Bronchial epithelial cell (primary cell): ENCODE data around the gene POU4F3. TPM values are rescaled to one million over a fixed set of nuclear protein-coding genes. Genes with fewer than 3 reads are reported as not detected.
"Not testable (repeated sequence)": the region's sequence is repeated elsewhere in the genome, so short reads cannot be mapped to it uniquely, and the experiment has no call there.

Experiments used
- DNase-seq: peaks from one replicate; pipeline ENCODE4 v3.0.0-alpha.2; 2010; ENCODE audit warnings: low read depth
- FAIRE-seq: peaks from 2 replicates; lab custom pipeline; 2011; peaks lifted over from hg19 to GRCh38; lab: Jason Lieb, UNC
- H3K27me3 ChIP-seq: 2 replicates; pipeline ENCODE4 v1.5.1; 2011; ENCODE audit warnings: low read length; ENCODE audit not compliant: control insufficient read depth, insufficient read depth
- H3K36me3 ChIP-seq: 2 replicates; pipeline ENCODE4 v1.5.1; 2011; ENCODE audit warnings: low read length; ENCODE audit not compliant: control insufficient read depth, insufficient read depth
- H3K4me3 ChIP-seq: 2 replicates; pipeline ENCODE4 v1.5.1; 2011; ENCODE audit warnings: mild to moderate bottlenecking, low read depth, low read length, control low read depth
- total RNA-seq: library from RNA; depleted of rRNA; stranded (reverse); fragments of >200 nt; gene quantifications from 2 replicates; pipeline ENCODE4 v1.2.1, GENCODE V29; 2014
- TF ChIP-seq, protein P1 (sequence below): IDR thresholded peaks from 2 replicates; pipeline ENCODE4 v1.5.1; 2011; ENCODE audit warnings: mild to moderate bottlenecking, moderate library complexity, low read length, control low read depth, inconsistent platforms; ENCODE audit not compliant: insufficient read depth, severe bottlenecking

POU4F3 gene, protein sequence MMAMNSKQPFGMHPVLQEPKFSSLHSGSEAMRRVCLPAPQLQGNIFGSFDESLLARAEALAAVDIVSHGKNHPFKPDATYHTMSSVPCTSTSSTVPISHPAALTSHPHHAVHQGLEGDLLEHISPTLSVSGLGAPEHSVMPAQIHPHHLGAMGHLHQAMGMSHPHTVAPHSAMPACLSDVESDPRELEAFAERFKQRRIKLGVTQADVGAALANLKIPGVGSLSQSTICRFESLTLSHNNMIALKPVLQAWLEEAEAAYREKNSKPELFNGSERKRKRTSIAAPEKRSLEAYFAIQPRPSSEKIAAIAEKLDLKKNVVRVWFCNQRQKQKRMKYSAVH
- 0.13 TPM in 1 of 2 replicates, not detected in the other for total RNA-seq

DNA sequence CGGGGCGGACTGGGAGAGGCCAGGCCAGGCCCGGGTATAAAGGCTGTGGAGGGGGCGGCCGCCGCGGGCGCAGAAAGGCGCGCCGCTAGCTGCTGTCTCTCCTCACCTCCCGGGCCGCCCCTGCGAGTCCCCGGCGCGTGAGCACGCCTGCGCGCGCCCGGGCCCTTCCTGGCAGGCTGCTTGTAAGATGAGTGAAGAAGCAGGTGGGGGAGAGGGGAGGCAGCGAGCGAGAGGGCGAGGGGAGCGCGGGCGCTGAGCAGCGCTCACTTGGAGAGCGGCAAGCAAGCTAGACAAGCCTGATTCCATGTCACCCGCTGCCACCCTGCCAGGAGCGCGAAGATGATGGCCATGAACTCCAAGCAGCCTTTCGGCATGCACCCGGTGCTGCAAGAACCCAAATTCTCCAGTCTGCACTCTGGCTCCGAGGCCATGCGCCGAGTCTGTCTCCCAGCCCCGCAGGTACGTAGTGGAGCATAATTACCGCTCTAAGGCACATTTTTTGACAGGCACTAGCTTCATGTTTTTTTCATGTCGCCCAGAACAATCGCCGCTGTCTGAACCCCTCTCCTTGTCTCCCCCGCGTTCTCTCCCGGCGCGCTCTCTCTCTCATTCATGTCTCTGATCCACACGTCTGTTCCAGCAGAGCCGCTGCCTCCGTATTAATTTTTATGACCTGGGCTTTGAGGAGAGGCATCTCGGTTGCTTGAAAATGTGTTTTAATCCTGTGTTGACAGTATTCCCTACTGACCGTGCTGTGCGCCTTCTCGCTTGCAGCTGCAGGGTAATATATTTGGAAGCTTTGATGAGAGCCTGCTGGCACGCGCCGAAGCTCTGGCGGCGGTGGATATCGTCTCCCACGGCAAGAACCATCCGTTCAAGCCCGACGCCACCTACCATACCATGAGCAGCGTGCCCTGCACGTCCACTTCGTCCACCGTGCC is at the start of gene POU4F3:
Gene POU4F3, plus strand, starts transcription at position 66 of the 941 bp plus-strand sequence. Its CDS starts 274 bp downstream, at position 340.
- Histone ChIP-seq H3K4me3 (no peak within 1 kb of the TSS), H3K36me3 (no peaks in the 10 kb centered on the region), H3K27me3 (peaks cover 76% of the 10 kb centered on the region)
- FAIRE-seq (no peak), DNase-seq (no peak)
- TF ChIP-seq, protein P1, sequence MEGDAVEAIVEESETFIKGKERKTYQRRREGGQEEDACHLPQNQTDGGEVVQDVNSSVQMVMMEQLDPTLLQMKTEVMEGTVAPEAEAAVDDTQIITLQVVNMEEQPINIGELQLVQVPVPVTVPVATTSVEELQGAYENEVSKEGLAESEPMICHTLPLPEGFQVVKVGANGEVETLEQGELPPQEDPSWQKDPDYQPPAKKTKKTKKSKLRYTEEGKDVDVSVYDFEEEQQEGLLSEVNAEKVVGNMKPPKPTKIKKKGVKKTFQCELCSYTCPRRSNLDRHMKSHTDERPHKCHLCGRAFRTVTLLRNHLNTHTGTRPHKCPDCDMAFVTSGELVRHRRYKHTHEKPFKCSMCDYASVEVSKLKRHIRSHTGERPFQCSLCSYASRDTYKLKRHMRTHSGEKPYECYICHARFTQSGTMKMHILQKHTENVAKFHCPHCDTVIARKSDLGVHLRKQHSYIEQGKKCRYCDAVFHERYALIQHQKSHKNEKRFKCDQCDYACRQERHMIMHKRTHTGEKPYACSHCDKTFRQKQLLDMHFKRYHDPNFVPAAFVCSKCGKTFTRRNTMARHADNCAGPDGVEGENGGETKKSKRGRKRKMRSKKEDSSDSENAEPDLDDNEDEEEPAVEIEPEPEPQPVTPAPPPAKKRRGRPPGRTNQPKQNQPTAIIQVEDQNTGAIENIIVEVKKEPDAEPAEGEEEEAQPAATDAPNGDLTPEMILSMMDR: no peak

DNA sequence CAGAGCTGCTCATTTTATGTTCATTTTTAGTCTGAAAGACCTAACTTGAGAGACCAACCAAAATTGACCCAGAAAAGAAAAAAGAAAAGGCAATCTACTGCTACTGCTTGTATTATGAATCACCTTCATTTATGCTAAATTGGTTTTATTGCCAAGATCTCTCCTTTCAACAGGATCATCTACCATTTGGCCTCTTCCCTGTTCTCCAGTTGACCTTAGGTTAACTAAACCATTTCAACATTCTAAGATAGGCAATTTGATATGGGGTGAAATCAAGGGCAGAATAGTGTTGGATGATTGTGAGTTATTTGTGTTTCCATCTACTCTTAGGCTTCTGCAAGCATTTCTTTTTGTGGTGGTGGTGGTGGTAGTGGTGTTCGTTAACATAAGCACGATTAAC is 48.3 kb upstream of the POU4F3 start:
- H3K4me3 ChIP-seq: no peak overlapping the region
- H3K36me3 ChIP-seq: no peaks in the 10 kb centered on the region
- no peaks in the 10 kb centered on the region for H3K27me3 ChIP-seq
- TF ChIP-seq, protein P1: no peak
- peak; percentile 7 for DNase-seq
- FAIRE-seq: no peak

DNA sequence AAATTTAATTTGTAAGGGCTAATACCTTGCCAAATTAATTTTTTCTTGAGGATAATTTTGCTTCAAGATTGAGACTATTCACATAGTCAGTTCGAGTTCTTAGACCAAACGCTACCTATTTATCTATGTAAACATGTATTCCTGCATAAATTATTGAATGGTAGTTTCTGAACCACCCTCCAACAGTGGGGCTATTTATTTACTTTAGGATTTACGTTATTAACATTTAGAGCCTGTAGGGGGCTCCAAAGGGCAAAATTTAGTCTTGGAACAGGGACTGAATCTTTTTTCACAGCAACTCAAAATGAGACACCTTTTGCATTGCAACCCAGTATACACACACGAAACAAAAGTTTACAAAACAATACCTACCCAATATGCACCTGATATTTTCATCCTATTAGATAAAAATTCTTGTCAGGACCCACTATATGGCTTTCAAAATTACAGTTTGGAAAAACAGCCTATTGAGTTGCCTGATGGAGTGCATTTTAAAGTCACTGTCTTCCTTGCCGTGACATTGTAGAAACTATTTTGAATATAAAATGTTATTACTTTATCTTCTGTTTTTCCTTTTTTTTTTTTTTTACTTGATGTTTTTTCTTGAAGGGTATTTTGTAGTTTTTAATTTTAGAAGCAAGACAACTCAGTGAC is 47.1 kb upstream of the POU4F3 start:
- FAIRE-seq: no peak

DNA sequence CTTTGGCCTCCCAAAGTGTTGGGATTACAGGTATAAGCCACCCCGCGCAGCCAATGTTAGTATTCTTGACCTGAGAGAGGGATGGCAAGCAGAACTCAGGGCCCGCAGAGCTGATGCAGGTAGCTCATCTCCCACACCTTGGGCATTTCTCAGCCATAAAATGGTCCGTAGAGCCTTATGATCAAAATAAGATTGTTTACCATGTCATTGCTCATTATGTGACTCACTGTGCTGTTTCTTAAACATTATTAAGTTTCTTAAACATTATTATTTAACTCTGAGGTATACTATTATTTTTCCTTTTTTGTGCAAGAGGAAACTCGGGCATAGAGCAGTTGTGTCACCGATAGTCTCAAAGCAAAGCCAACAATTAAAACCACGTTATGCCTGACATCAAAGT is 42.4 kb upstream of the POU4F3 start:
- Histone ChIP-seq H3K4me3 (no peak overlapping the region), H3K36me3 (no peaks in the 10 kb centered on the region), H3K27me3 (no peaks in the 10 kb centered on the region)
- DNase-seq (peak; percentile 26), FAIRE-seq (no peak)
- TF ChIP-seq, protein P1: no peak

More for the DNA sequence above, 47.1 kb upstream of the POU4F3 start:
- H3K36me3 ChIP-seq: no peaks in the 10 kb centered on the region
- TF ChIP-seq, protein P1: peak; percentile 52
- DNase-seq: peak; percentile 51
- H3K27me3 ChIP-seq: no peaks in the 10 kb centered on the region
- no peak overlapping the region for H3K4me3 ChIP-seq

DNA sequence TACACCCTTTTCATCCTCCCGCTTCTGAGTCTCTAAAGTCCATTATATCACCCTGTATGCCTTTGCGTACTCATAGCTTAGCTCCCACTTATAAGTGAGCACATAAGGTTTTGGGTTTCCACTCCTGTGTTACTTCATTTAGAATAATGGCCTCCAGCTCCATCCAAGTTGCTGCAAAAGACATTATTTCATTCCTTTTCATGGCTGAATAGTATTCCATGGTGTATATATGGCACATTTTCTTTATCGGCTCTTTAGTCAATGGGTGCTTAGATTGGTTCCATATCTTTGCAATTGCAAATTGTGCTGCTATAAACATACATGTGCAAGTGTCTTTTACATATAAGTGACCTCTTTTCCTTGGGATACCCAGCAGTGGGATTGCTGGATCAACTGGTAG is 39.7 kb upstream of the POU4F3 start:
- H3K27me3 ChIP-seq, FAIRE-seq: not testable (repeated sequence)

More for the DNA sequence above, 39.7 kb upstream of the POU4F3 start:
- H3K36me3 ChIP-seq, DNase-seq, H3K4me3 ChIP-seq: not testable (repeated sequence)
